HL-60 (cell line): ENCODE data around the gene GSTO1.

Source experiments
- GABPA ChIP-seq: IDR thresholded peaks from 2 replicates; pipeline ENCODE4 v1.6.1; 2012; ENCODE audit warnings: low read depth
- POLR2AphosphoS5 ChIP-seq: IDR thresholded peaks from 2 replicates; pipeline ENCODE4 v1.6.1; 2012; ENCODE audit warnings: low read depth
- SPI1 ChIP-seq: IDR thresholded peaks from 2 replicates; pipeline ENCODE4 v1.6.1; 2012; ENCODE audit warnings: low read depth, mild to moderate bottlenecking, borderline replicate concordance
- TF ChIP-seq, protein P1 (sequence below): IDR thresholded peaks from one replicate; pipeline ENCODE4 v1.5.1; 2011; ENCODE audit warnings: low read length, control low read depth, inconsistent platforms; ENCODE audit not compliant: insufficient read depth
- TF ChIP-seq, protein P2 (sequence below): IDR thresholded peaks from 2 replicates; pipeline ENCODE4 v1.6.1; 2012; ENCODE audit warnings: low read depth; ENCODE audit not compliant: insufficient replicate concordance

DNA sequence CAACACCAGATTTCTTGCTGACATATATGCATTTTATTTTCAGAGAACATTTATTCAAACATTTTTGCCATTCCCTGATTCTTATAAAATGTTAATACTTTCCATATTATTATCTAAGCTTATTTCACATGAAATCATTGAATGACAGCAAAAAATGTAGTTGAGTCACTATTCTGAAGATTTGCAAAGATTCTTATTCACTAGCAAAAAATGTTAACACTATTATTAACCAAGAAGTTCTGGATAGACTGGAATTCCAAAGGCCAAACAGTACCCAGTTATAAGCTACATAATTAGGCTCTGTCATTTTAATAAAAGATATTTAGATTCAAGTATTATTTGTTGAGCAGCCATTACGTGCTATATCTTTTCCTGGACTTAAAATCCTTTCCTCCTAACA lies 18.6 kb downstream of the GSTO1 start:
- TF ChIP-seq, protein P1, sequence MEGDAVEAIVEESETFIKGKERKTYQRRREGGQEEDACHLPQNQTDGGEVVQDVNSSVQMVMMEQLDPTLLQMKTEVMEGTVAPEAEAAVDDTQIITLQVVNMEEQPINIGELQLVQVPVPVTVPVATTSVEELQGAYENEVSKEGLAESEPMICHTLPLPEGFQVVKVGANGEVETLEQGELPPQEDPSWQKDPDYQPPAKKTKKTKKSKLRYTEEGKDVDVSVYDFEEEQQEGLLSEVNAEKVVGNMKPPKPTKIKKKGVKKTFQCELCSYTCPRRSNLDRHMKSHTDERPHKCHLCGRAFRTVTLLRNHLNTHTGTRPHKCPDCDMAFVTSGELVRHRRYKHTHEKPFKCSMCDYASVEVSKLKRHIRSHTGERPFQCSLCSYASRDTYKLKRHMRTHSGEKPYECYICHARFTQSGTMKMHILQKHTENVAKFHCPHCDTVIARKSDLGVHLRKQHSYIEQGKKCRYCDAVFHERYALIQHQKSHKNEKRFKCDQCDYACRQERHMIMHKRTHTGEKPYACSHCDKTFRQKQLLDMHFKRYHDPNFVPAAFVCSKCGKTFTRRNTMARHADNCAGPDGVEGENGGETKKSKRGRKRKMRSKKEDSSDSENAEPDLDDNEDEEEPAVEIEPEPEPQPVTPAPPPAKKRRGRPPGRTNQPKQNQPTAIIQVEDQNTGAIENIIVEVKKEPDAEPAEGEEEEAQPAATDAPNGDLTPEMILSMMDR, result no peak
- TF ChIP-seq, protein P2, sequence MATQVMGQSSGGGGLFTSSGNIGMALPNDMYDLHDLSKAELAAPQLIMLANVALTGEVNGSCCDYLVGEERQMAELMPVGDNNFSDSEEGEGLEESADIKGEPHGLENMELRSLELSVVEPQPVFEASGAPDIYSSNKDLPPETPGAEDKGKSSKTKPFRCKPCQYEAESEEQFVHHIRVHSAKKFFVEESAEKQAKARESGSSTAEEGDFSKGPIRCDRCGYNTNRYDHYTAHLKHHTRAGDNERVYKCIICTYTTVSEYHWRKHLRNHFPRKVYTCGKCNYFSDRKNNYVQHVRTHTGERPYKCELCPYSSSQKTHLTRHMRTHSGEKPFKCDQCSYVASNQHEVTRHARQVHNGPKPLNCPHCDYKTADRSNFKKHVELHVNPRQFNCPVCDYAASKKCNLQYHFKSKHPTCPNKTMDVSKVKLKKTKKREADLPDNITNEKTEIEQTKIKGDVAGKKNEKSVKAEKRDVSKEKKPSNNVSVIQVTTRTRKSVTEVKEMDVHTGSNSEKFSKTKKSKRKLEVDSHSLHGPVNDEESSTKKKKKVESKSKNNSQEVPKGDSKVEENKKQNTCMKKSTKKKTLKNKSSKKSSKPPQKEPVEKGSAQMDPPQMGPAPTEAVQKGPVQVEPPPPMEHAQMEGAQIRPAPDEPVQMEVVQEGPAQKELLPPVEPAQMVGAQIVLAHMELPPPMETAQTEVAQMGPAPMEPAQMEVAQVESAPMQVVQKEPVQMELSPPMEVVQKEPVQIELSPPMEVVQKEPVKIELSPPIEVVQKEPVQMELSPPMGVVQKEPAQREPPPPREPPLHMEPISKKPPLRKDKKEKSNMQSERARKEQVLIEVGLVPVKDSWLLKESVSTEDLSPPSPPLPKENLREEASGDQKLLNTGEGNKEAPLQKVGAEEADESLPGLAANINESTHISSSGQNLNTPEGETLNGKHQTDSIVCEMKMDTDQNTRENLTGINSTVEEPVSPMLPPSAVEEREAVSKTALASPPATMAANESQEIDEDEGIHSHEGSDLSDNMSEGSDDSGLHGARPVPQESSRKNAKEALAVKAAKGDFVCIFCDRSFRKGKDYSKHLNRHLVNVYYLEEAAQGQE, result no peak
- TF ChIP-seq POLR2AphosphoS5, result no peak
- TF ChIP-seq GABPA, result no peak
- no peak for TF ChIP-seq SPI1
